ENCODE results near the gene ENTREP3. TPM values are rescaled to one million over a fixed set of nuclear protein-coding genes. Genes with fewer than 3 reads are reported as not detected.

The ENTREP3 gene
- total RNA-seq, 1 experiment from 2014 or later, result 69.9 TPM

- ATAC-seq (no peak), DNase-seq (ENCODE audit: low read depth, low spot score) (no peak)
- Histone ChIP-seq H3K4me2 (ENCODE audit: low read length) (peak overlapping the region; percentile 93; the same call in 1 of the 2 replicates), H3K4me3 (replicated peaks in 1 of 2; ENCODE audit: low read depth in 1 of 2, low read length in 2 of 2) (no peak overlapping the region), H3K36me3 (ENCODE audit: control insufficient read depth in 1 of 2, insufficient read depth in 2 of 2, low read length in 2 of 2) (peaks cover 43 to 55% of the 10 kb centered on the region in 2 experiments; a peak in 3 of 4 replicates), H3K27me3 (ENCODE audit: insufficient read depth, low read length) (no peaks in the 10 kb centered on the region), H3K4me1 (ENCODE audit: control insufficient read depth in 1 of 2, insufficient read depth in 2 of 2, low read length in 2 of 2) (peaks cover 7 to 15% of the 10 kb centered on the region in 2 experiments; a peak in 3 of 4 replicates), H3K79me2 (ENCODE audit: insufficient read depth, low read length) (peaks cover 18% of the 10 kb centered on the region), H3K9me3 (ENCODE audit: control insufficient read depth in 1 of 2, insufficient read depth in 1 of 2, low read depth in 1 of 2, low read length in 2 of 2) (no peaks in the 10 kb centered on the region), H3K27ac (ENCODE audit: low read depth, low read length) (peak overlapping the region; percentile 45; the same call in 1 of the 2 replicates), H4K20me1 (ENCODE audit: insufficient read depth) (no peaks in the 10 kb centered on the region), H3K9me2 (ENCODE audit: insufficient read depth) (no peaks in the 10 kb centered on the region), H3K9ac (ENCODE audit: low read length) (peak overlapping the region; percentile 68), H2AFZ (ENCODE audit: low read depth, low read length, poor library complexity, severe bottlenecking) (no peak overlapping the region)
- RAD21 ChIA-PET (ENCODE audit: low non-redundant PET in 1 of 2, low total read pairs in 2 of 2, uncharacterized antibody in 2 of 2, unreplicated experiment in 2 of 2), result no interaction called here
- TF ChIP-seq EZH2 (IDR thresholded peaks at IDR 0.05) (no peak), TCF7L2 (IDR thresholded peaks at IDR 0.05; ENCODE audit: borderline replicate concordance, extremely low read depth, insufficient read depth, insufficient read length) (no peak), POLR2A (IDR thresholded peaks at IDR 0.05; ENCODE audit: borderline replicate concordance, extremely low read depth, insufficient read depth, insufficient read length) (no peak), CEBPB (IDR thresholded peaks at IDR 0.05; ENCODE audit: low read depth) (no peak), FOSL1 (IDR thresholded peaks at IDR 0.05; ENCODE audit: low read depth) (no peak), SIN3A (IDR thresholded peaks at IDR 0.05; ENCODE audit: low read depth) (no peak), ZNF274 (IDR thresholded peaks at IDR 0.05; ENCODE audit: low read depth, low read length) (no peak), REST (IDR thresholded peaks at IDR 0.05; ENCODE audit: low read depth) (no peak)
- POLR2A ChIA-PET, result no interaction called here
- intact Hi-C loops (cut with micrococcal nuclease), result no loop called here
- BruUV-seq (replicated peaks), result no TSS peak
- CTCF ChIA-PET, result interaction anchor here (1.0 kb wide), 1 partner anchor 12 kb away, joined by 4 read pairs; no protein-coding TSS in a partner anchor
Measured at GRCh38 chr1:155263067-155263466, 7.8 kb upstream of the ENTREP3 start.

Measured in HCT116 (cell line).